ENCODE data around the gene SLC4A4.

The SLC4A4 gene

DNA sequence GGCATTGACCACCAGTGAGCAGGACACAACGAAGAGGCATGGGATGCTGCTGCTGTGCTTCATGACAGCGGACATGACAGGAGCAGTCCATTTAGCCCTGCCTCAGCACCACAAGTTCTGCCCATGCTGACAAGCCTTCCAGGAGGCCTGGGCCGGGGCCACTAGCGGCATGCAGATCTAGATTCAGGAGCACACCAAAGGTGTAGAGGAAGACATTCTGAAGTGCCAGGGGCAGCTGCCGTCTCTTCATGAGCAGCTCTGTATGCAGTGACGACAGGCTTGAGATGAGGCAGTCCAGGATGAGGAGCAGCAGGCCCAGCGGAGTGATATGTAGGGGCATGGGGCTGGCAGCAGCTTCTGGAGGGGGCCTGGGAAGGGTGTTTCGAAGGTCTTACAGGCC lies 38.5 kb upstream of the SLC4A4 start:
- Histone ChIP-seq H3K4me3 (no peak overlapping the region), H3K27ac (no peak overlapping the region)
- DNase-seq (ENCODE audit: low spot score), result no peak
- TF ChIP-seq, protein P1, sequence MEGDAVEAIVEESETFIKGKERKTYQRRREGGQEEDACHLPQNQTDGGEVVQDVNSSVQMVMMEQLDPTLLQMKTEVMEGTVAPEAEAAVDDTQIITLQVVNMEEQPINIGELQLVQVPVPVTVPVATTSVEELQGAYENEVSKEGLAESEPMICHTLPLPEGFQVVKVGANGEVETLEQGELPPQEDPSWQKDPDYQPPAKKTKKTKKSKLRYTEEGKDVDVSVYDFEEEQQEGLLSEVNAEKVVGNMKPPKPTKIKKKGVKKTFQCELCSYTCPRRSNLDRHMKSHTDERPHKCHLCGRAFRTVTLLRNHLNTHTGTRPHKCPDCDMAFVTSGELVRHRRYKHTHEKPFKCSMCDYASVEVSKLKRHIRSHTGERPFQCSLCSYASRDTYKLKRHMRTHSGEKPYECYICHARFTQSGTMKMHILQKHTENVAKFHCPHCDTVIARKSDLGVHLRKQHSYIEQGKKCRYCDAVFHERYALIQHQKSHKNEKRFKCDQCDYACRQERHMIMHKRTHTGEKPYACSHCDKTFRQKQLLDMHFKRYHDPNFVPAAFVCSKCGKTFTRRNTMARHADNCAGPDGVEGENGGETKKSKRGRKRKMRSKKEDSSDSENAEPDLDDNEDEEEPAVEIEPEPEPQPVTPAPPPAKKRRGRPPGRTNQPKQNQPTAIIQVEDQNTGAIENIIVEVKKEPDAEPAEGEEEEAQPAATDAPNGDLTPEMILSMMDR (IDR thresholded peaks at IDR 0.05), result no peak

DNA sequence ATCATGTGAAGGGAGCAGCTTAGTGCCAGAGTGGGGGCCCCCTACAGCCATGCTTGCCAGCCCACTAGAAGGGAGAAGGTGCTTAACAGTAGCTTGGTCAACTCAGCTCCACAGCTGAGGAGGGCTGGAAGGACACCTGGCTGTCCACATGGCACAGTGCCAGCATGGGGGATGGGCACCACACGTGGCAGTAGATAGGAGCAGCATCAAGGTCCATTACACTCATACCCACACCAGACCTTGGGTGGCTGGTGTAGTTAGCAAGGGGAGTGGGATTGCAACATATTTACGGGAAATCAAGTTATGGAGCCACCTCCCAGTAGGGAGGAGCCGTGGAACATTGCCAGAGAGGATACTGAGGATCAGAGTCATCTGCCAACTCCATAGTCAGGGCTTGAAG lies 37.9 kb upstream of the SLC4A4 start:
- Histone ChIP-seq H3K27ac (no peak overlapping the region), H3K4me3 (no peak overlapping the region)
- TF ChIP-seq, protein P1 (IDR thresholded peaks at IDR 0.05), result no peak
- no peak for DNase-seq (ENCODE audit: low spot score)

DNA sequence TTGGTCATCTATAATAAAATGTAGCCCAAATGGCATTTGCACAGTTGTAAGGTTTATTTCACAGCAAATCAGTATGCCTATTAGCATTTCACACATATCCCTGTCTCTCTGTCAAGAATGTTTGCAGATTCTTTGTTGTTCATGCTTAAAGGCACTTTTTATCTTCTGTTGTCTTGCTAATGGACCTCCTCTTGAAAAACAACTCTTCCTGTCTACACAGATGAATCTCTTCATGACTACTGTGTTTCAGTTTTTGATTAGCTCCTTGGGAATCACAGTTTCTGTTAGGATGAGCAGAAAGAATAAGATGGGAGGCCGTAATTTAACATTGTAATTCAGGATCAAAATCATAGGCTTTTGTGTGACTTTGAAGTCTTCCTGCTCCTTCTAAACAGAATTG lies 35.5 kb upstream of the SLC4A4 start:
- Histone ChIP-seq H3K4me3 (no peak overlapping the region), H3K27ac (no peak overlapping the region)
- no peak for DNase-seq (ENCODE audit: low spot score)
- TF ChIP-seq, protein P1 (IDR thresholded peaks at IDR 0.05), result no peak

DNA sequence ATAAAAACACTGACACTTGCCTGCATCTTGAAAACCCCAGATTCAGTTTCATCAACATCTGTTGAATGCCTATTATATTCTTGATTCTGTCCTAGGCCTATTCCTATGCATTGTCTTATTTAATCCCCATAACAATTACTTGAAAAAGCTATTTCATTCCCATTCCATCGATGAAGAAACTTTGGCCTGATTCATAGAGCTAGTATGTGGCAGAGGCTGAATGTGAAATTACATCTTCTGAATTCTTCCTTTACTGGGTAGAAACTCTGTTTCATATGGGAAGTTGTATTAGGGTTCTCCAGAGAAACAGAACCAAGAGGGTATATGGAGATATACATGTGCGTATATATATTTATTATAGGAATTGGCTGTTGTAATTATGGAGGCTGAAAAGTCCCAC lies 35.0 kb upstream of the SLC4A4 start:
- no peak for DNase-seq (ENCODE audit: low spot score)

DNA sequence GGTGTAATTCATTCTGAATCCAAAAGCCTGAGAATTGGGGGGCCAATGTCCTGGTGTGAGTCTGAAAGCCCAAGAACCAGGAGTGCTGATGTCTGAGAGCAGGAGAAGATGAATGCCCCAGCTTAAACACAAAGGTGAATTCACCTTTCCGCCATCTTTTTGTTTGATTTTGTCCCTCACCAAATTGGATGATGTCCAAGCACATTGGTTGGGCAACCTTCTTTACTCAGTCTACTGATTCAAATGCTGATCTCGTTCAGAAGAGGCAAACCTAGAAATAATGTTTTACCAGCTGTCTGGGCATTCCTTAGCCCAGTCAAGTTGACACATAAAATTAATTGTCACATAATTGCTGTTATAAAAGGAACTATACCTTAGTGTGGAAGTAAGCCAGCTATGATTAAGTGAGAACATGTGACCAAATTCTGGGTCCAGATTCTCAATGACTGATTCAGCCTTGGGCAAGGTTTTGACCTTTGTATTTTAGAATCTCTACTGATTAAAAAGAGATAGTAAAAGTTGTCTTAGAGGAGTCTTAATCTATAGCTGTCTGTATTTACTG lies 34.5 kb upstream of the SLC4A4 start:
- H3K4me3 ChIP-seq, result no peak overlapping the region
- no peak for DNase-seq (ENCODE audit: low spot score)
- TF ChIP-seq, protein P1 (IDR thresholded peaks at IDR 0.05), result no peak
- no peak overlapping the region for H3K27ac ChIP-seq

More for the DNA sequence above, 35.0 kb upstream of the SLC4A4 start:
- Histone ChIP-seq H3K4me3 (no peak overlapping the region), H3K27ac (no peak overlapping the region)
- TF ChIP-seq, protein P1 (IDR thresholded peaks at IDR 0.05), result no peak

DNA sequence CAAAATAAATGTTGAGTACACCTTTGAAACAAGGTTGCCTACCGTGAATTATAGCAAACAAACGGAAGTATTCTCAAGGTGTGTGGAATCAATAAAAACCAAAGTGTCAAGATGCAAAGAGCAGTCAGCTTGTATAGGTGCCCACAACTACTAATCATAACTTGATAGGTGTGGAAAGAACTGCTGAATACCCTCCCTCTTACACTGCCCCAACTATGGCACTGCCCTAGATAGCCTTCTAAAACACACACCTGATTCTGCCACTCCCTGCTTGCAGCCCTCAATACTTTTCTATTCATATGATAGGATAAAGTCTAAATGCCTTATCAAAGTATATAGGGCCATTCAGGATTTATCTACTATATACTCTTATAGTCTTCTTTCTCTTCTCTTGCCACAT lies 31.1 kb upstream of the SLC4A4 start:
- TF ChIP-seq, protein P1 (IDR thresholded peaks at IDR 0.05), result no peak
- Histone ChIP-seq H3K27ac (no peak overlapping the region), H3K4me3 (no peak overlapping the region)
- no peak for DNase-seq (ENCODE audit: low spot score)

DNA sequence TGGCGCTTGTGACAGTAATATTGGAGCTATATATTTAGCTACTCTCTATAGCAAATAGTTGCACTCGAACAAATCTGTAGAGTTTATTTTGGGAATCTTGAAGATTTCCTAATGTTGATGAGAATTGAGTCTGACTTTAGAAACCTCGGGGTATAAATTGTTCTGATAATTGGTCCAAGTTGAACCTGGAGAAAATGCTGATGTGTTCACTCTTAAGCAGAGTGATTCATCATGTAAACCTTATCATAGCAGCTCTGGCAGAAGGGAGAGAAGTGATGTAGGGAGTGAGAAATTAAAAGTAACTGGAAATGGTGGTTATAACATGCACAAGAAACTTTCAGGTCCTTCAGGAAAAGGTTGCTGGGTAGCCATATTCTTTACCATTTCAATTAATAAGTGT lies 16.4 kb upstream of the SLC4A4 start:
- no peak overlapping the region for H3K27ac ChIP-seq
- no peak overlapping the region for H3K4me3 ChIP-seq
- TF ChIP-seq, protein P1 (IDR thresholded peaks at IDR 0.05), result no peak
- DNase-seq (ENCODE audit: low spot score), result no peak

Data from coronary artery (tissue), 2 donors.